Measurements from ENCODE around the gene GALM.

Gene GALM

DNA sequence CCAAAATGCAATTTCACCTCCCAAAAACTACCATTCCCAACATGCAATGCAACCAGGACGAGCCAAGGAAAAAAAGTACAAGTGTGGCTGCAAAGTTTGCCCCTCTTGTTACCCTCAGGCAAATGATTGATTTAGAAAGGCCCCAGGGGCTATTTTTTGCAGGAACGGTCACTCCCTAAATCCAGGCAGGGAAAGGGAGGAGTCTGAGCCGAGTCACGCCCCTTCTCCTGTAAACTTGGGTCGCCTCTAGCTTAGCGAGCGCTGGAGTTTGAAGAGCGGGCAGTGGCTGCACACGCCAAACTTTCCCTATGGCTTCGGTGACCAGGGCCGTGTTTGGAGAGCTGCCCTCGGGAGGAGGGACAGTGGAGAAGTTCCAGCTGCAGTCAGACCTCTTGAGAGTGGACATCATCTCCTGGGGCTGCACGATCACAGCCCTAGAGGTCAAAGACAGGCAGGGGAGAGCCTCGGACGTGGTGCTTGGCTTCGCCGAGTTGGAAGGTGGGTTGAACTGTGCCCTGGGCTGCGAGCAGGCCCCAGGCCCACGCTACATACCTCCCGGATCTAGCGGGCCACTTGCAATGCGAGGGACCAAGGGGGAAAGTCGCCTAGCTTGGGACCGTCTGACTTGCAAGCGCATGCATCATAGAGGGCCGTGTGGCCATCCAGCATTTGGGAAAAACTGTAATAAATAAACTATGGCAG is at the start of gene GALM:
TSS of gene GALM (plus strand) at position 261 of the 702 bp plus-strand sequence. CDS start at position 309, 48 bp downstream.
- H3K27ac Mint-ChIP-seq, result peak within 1 kb of the TSS; percentile 96
- DNase-seq, result peak; percentile 77
- no peaks in the 10 kb centered on the region for H3K9me3 Mint-ChIP-seq
- no peaks in the 10 kb centered on the region for H3K27me3 Mint-ChIP-seq
- H3K4me1 Mint-ChIP-seq (ENCODE audit: low read depth), result peaks cover 72% of the 10 kb centered on the region
- peaks cover 33% of the 10 kb centered on the region for H3K36me3 Mint-ChIP-seq (ENCODE audit: low read depth)
- peak within 1 kb of the TSS; percentile 82 for H3K4me3 Mint-ChIP-seq

DNA sequence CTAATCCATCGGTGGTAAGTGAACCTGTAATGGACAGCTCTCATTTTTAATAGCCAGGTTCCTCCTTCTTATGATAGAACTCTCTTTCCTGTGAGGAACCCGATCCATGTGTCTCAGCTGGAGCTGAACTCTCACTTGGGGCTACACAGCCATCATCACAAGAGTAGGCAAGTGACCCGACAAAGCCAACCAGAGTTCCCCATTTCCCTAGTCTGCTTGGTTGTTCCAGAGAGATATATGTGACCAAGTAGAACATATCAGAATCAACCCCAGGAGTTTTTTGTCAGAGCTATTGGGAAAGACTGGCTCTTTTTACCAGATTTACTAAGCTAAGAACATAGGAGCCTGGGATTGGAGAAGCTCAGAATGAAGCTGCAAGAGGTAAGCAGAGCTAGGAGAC is 48.6 kb upstream of the GALM start:
- no peak for DNase-seq
- H3K27me3 Mint-ChIP-seq, result no peaks in the 10 kb centered on the region
- H3K9me3 Mint-ChIP-seq, result no peaks in the 10 kb centered on the region
- H3K27ac Mint-ChIP-seq, result no peak overlapping the region
- no peaks in the 10 kb centered on the region for H3K36me3 Mint-ChIP-seq (ENCODE audit: low read depth)
- no peak overlapping the region for H3K4me3 Mint-ChIP-seq
- H3K4me1 Mint-ChIP-seq (ENCODE audit: low read depth), result peaks cover 46% of the 10 kb centered on the region

DNA sequence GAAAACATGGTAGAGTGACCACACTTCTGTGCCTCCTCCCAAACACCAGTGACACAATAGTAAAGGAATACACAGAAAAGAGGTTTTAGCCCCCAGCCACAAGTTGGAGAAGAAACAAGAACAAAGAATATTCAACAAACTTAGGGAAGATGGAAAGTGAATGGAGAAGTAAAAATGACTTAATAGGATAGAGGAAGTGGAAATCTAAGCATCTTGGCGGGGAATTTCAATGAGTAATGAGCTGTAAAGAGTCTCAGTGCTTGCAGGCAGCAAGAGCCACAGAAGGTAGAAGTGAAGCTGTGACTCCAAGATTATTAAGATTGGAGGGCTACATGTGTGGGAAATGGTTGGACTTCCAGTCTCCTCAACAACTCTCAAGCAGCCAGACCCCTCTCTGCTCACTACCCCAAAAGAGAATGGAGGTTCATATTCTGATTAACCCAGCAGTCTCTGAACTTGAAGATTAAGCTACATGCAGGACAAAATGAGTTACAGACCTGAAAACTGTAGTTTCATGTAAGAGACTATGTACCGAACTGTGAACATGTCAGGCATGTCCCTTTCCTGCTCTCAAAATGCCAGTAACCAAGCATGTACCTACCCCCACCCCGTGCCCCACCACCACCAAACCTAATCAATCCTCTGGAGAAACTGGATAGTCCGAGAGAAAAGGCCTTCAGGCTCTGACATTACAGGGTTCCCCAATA is 46.3 kb upstream of the GALM start:
- Mint-ChIP-seq H3K27me3 (no peaks in the 10 kb centered on the region), H3K9me3 (no peaks in the 10 kb centered on the region), H3K27ac (no peak overlapping the region), H3K36me3 (ENCODE audit: low read depth) (no peaks in the 10 kb centered on the region), H3K4me3 (no peak overlapping the region), H3K4me1 (ENCODE audit: low read depth) (peaks cover 26% of the 10 kb centered on the region)
- no peak for DNase-seq

DNA sequence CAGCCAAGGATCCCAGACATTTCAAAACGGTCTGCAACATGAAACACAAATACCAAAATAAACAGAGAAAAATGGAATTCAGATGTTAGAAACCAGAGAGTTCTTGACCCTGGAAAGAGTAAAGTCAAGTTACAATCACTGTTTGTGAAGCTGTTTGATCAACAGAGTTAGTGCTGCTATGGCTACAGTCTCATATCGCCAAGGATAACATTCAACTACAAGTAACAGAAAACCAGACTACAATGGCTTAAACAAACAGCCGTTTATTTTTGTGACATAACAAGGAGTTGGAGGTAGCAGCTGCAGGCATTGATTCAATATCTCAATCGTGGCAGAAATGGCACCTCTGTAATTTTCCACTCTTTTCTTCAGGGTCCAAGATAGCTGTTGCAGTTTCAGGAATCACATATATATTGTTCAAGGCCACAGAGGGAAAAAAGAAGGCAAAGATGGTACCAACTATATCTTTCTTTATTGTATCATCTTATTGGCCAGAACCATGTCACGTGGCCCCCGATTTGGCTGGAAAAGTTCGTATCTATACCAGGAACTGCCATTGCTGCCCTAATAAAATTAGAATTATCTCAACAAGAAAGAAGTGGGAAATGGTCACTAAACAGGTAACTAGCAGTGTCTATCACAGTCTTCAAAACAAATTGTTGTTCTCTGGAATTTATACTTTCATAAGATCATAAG is 45.5 kb upstream of the GALM start:
- no peak overlapping the region for H3K27ac Mint-ChIP-seq
- peaks cover 22% of the 10 kb centered on the region for H3K4me1 Mint-ChIP-seq (ENCODE audit: low read depth)
- no peak overlapping the region for H3K4me3 Mint-ChIP-seq

DNA sequence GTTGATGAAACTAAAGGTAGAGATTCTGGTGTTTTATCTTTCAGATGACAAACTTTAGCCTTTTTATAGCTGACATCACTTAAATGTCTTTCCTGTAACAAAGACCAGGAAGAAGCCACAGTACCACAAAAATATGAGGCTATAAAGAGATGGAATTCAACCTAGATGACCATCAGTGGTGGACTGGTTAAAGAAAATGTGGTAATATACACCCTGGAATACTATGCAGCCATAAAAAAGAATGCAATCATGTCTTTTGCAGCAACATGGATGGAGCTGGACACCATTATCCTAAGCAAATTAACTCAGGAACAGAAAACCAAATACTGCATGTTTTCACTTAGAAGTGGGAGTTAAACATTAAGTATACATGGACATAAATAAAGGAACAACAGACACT is 44.9 kb upstream of the GALM start:
- no peak overlapping the region for H3K4me3 Mint-ChIP-seq
- H3K9me3 Mint-ChIP-seq, result no peaks in the 10 kb centered on the region
- H3K36me3 Mint-ChIP-seq (ENCODE audit: low read depth), result no peaks in the 10 kb centered on the region
- peaks cover 21% of the 10 kb centered on the region for H3K4me1 Mint-ChIP-seq (ENCODE audit: low read depth)
- H3K27me3 Mint-ChIP-seq, result no peaks in the 10 kb centered on the region
- DNase-seq, result no peak
- H3K27ac Mint-ChIP-seq, result no peak overlapping the region

More for the DNA sequence above, 45.5 kb upstream of the GALM start:
- no peaks in the 10 kb centered on the region for H3K27me3 Mint-ChIP-seq
- H3K36me3 Mint-ChIP-seq (ENCODE audit: low read depth), result no peaks in the 10 kb centered on the region
- DNase-seq, result no peak
- no peaks in the 10 kb centered on the region for H3K9me3 Mint-ChIP-seq

DNA sequence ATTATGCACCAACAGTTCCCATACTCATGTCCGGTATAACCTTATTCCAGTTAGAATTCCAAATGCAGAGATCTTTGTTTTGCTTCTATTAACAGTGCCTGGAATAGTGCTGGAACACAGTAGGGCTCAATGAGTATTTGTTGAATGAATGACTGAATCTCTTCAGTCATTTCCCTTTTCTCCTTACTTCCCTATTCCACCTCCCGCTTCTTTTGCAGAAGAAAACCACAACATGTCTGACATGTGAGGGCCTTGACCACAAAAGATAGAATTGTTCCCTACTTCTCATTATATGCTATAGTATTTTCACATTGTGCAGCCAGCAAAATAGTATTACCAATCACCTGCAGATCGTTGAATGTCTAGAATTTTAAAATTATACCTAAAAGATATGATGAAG is 43.7 kb upstream of the GALM start:
- DNase-seq, result no peak
- Mint-ChIP-seq H3K27me3 (no peaks in the 10 kb centered on the region), H3K36me3 (ENCODE audit: low read depth) (no peaks in the 10 kb centered on the region), H3K27ac (no peak overlapping the region), H3K4me1 (ENCODE audit: low read depth) (peaks cover 27% of the 10 kb centered on the region), H3K9me3 (no peaks in the 10 kb centered on the region), H3K4me3 (no peak overlapping the region)

DNA sequence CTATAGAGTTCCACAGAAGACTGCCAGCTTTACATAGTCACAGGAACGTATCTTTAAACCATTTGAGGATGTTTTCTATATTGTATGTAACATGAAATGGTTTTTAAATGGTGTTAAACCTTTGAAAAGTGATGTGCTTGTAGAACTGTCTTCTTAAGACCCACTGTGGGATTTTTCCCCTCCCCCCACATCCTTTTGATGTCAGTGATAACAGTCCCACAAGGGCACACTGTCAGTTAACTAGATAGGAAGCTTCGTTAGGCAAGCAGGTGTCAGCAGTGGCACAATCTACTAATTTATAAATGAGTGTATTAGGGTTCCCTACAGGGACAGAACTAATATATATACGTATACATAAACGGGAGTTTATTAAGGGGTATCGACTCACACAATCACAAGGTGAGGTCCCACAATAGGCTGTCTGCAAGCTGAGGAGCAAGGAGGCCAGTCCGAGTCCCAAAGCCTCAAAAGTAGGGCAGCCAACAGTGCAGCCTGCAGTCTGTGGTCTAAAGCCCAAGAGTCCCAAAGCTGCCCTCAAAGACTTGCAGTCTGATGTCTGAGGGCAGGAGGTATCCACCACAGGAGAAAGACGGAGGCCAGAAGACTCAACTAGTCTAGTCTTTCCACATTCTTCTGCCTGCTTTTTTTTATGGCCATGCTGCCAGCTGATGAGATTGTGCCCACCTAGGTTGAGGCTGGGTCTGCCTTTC is 39.4 kb upstream of the GALM start:
- Mint-ChIP-seq H3K27ac (no peak overlapping the region), H3K4me3 (no peak overlapping the region), H3K4me1 (ENCODE audit: low read depth) (peaks cover 19% of the 10 kb centered on the region), H3K27me3 (no peaks in the 10 kb centered on the region), H3K36me3 (ENCODE audit: low read depth) (no peaks in the 10 kb centered on the region), H3K9me3 (no peaks in the 10 kb centered on the region)
- DNase-seq, result no peak

DNA sequence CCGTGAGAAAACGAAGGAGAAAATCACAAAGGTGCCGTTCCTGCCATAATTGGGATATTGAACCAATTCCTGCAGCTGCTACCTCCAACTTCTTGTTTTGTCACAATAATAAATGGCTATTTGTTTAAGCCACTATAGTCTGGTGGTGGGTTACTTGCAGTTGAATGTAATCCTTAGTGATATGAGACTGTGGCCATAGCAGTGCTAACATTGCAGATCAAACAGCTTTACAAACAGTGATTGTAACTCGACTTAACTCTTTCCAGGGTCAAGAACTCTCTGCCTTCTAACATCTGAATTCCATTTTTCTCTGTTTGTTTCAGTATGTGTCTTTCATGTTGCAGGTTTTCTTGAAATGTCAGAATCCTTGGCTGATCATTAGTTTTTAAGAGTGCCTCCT is 38.5 kb upstream of the GALM start:
- H3K36me3 Mint-ChIP-seq (ENCODE audit: low read depth), result no peaks in the 10 kb centered on the region
- H3K4me3 Mint-ChIP-seq, result no peak overlapping the region
- DNase-seq, result no peak
- no peaks in the 10 kb centered on the region for H3K27me3 Mint-ChIP-seq
- peaks cover 19% of the 10 kb centered on the region for H3K4me1 Mint-ChIP-seq (ENCODE audit: low read depth)
- no peaks in the 10 kb centered on the region for H3K9me3 Mint-ChIP-seq
- H3K27ac Mint-ChIP-seq, result no peak overlapping the region

DNA sequence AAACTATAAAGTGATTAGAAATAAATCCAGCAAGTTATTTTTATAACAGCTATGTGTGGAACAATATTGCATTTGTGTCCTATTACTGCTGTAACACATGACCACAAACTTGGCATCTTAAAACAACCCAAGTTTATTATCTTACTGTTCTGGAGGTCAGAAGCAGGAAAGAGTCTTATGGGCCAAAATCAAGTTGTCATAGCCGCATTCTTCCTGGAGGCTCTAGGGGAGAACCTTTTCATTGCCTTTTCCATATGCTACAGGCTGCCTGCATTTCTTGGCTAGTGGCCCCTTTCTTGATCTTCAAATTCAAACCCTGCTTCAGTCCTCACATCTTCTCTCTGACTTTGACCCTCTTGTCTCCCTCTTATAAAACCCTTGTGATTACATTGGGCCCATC is 36.2 kb upstream of the GALM start:
- no peak overlapping the region for H3K27ac Mint-ChIP-seq
- H3K36me3 Mint-ChIP-seq (ENCODE audit: low read depth), result no peaks in the 10 kb centered on the region
- no peak for DNase-seq
- no peaks in the 10 kb centered on the region for H3K27me3 Mint-ChIP-seq
- H3K4me3 Mint-ChIP-seq, result no peak overlapping the region
- H3K9me3 Mint-ChIP-seq, result no peaks in the 10 kb centered on the region
- peaks cover 31% of the 10 kb centered on the region for H3K4me1 Mint-ChIP-seq (ENCODE audit: low read depth)

DNA sequence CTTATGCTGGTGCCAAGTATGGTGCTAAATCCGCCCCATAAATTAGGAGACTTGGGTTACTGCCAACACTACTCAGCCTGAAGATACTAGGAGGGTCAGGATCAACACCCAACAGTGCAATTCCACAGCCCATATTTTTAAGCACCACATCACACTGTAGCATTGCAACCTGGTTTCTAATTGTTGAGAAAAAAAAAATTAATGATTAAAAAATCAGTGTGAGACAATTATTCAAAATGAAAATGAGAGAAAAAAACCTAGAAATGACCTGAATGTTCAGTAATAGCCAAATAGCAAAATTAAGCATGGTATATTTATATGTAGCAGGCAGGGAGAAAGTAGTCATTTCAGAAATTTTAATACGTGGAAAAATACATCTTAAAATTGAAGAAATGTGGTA is 33.9 kb upstream of the GALM start:
- H3K4me3 Mint-ChIP-seq, result no peak overlapping the region
- no peaks in the 10 kb centered on the region for H3K27me3 Mint-ChIP-seq
- H3K4me1 Mint-ChIP-seq (ENCODE audit: low read depth), result peaks cover 31% of the 10 kb centered on the region
- no peak overlapping the region for H3K27ac Mint-ChIP-seq
- no peaks in the 10 kb centered on the region for H3K36me3 Mint-ChIP-seq (ENCODE audit: low read depth)
- no peak for DNase-seq
- H3K9me3 Mint-ChIP-seq, result no peaks in the 10 kb centered on the region

DNA sequence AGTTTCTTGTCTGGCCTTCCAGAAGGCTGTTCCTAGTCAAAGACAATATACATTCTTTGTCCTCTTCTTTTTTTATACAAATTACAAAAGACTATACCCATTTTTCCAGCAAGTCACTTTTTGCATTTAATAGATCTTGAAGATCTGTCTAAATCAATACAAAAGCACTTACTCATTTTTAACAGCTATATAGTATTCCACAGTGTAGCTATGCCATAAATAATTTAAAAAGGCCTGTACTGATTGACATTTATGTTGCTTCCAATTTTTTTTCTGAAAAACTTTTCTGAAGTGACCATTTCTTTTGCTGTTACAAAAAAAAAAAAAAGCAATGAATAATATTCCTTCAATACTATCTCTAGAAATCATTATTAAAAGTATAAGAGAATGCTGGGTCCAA is 32.9 kb upstream of the GALM start:
- no peaks in the 10 kb centered on the region for H3K9me3 Mint-ChIP-seq

DNA sequence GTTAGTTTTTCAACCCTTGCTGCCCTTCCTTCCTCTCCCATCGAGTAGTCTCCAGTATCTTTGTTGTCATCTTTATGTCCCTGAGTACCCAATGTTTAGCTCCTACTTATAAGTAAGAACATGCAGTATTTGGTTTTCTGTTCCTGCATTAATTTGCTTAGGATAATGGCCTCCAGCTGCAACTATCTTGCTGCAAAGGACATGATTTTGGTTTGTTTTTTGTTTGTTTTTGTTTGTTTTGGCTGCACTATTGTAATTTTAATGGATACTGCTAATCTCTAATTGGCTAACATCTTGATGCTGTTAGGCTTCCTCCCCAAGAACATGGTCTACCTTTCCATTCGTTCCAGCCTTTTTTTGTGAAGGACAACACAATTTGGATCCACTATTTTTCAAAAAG is 32.0 kb upstream of the GALM start:
- Mint-ChIP-seq H3K4me3 (no peak overlapping the region), H3K9me3 (no peaks in the 10 kb centered on the region), H3K27me3 (no peaks in the 10 kb centered on the region), H3K27ac (no peak overlapping the region), H3K36me3 (ENCODE audit: low read depth) (no peaks in the 10 kb centered on the region), H3K4me1 (ENCODE audit: low read depth) (peaks cover 40% of the 10 kb centered on the region)
- DNase-seq, result no peak

More for the DNA sequence above, 32.9 kb upstream of the GALM start:
- Mint-ChIP-seq H3K36me3 (ENCODE audit: low read depth) (no peaks in the 10 kb centered on the region), H3K4me1 (ENCODE audit: low read depth) (peaks cover 32% of the 10 kb centered on the region), H3K4me3 (no peak overlapping the region), H3K27ac (no peak overlapping the region), H3K27me3 (no peaks in the 10 kb centered on the region)
- no peak for DNase-seq

DNA sequence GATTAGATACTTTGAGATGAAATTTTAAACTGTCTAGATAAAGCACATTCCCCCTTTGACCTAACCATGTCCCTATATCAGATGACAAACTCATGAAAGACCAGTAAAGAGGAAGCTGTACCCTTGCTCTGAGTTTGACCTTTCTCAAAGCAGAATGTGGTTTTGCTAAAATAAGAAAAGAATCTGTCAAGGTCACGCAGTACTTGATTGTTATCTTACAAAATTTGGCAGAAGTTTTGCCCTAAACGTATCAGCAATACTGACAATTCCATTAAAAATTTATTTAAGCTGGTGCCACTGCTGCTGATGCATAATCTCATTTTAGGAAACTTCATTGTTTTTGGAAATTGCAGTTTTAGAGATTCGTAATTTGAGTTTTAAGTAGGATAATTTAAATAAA is 31.2 kb upstream of the GALM start:
- Mint-ChIP-seq H3K27ac (no peak overlapping the region), H3K36me3 (ENCODE audit: low read depth) (no peaks in the 10 kb centered on the region), H3K27me3 (no peaks in the 10 kb centered on the region), H3K9me3 (no peaks in the 10 kb centered on the region), H3K4me1 (ENCODE audit: low read depth) (peaks cover 41% of the 10 kb centered on the region), H3K4me3 (no peak overlapping the region)
- DNase-seq, result no peak

DNA sequence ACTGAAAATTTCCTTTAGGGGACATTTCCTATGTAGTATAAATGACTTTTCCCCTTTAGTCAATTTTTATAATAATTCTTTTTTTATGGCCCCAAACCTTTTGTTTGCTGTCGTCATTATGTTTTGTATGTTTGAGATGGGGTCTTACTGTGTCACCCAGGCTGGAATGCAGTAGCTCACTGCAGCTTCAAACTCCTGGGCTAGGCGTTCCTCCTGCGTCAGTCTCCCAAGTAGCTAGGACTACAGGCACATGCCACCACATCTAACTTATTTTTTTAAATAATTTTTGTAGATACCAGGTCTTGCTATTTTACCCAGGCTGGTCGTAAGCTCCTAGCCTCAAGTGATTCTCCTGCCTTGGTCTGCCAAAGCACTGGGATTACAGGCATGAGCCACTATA is 30.8 kb upstream of the GALM start:
- no peak for DNase-seq
- H3K4me1 Mint-ChIP-seq (ENCODE audit: low read depth), result peaks cover 43% of the 10 kb centered on the region
- no peak overlapping the region for H3K27ac Mint-ChIP-seq
- H3K36me3 Mint-ChIP-seq (ENCODE audit: low read depth), result no peaks in the 10 kb centered on the region
- H3K27me3 Mint-ChIP-seq, result no peaks in the 10 kb centered on the region
- no peak overlapping the region for H3K4me3 Mint-ChIP-seq
- no peaks in the 10 kb centered on the region for H3K9me3 Mint-ChIP-seq

Data from activated T-cell treated with anti-CD3 and anti-CD28 coated beads, Interleukin-2, amount 50 U/mL, for 24 hours (primary cell).